Effector memory CD4-positive, alpha-beta T cell (primary cell): Measurements from ENCODE around the gene CAPN5.

Experiments used
- DNase-seq, 3 donors: peaks; one replicate each; pipeline ENCODE4 v3.0.0-alpha.2; 2020
- H3K27ac ChIP-seq: 2 replicates; pipeline ENCODE4 v1.7.0; 2013; ENCODE audit warnings: mild to moderate bottlenecking, low read length, moderate library complexity; ENCODE audit not compliant: insufficient read depth, poor library complexity, severe bottlenecking
- H3K27me3 ChIP-seq: replicated peaks from 2 replicates; pipeline ENCODE4 v1.7.0; 2013; ENCODE audit warnings: mild to moderate bottlenecking, low read length; ENCODE audit not compliant: insufficient read depth, control insufficient read depth, poor library complexity, severe bottlenecking
- H3K36me3 ChIP-seq: 2 replicates; pipeline ENCODE4 v1.7.0; 2013; ENCODE audit warnings: mild to moderate bottlenecking, low read length, moderate library complexity; ENCODE audit not compliant: control insufficient read depth, insufficient read depth
- H3K4me1 ChIP-seq: 2 replicates; pipeline ENCODE4 v1.7.0; 2013; ENCODE audit warnings: low read length, mild to moderate bottlenecking; ENCODE audit not compliant: control insufficient read depth, insufficient read depth, poor library complexity, severe bottlenecking
- H3K4me3 ChIP-seq: 2 replicates; pipeline ENCODE4 v1.7.0; 2013; ENCODE audit warnings: low read length, low read depth, mild to moderate bottlenecking; ENCODE audit not compliant: insufficient read depth, poor library complexity, severe bottlenecking
- H3K9me3 ChIP-seq: 2 replicates; pipeline ENCODE4 v1.7.0; 2013; ENCODE audit warnings: mild to moderate bottlenecking, low read length, moderate library complexity; ENCODE audit not compliant: control insufficient read depth

The CAPN5 gene

GRCh38 chr11:77167111-77167626, 100.4 kb downstream of the CAPN5 start:
- no peaks in the 10 kb centered on the region for H3K9me3 ChIP-seq
- H3K36me3 ChIP-seq: no peaks in the 10 kb centered on the region
- no peaks in the 10 kb centered on the region for H3K4me1 ChIP-seq
- H3K27ac ChIP-seq: no peak overlapping the region
- H3K4me3 ChIP-seq: no peak overlapping the region
- DNase-seq: no peak
- no peaks in the 10 kb centered on the region for H3K27me3 ChIP-seq

- Histone ChIP-seq H3K36me3 (no peaks in the 10 kb centered on the region), H3K9me3 (no peaks in the 10 kb centered on the region), H3K4me3 (no peak overlapping the region), H3K4me1 (no peaks in the 10 kb centered on the region), H3K27me3 (no peaks in the 10 kb centered on the region), H3K27ac (no peak overlapping the region)
- DNase-seq: no peak
These were observed 101.0 kb downstream of the CAPN5 start for GRCh38 chr11:77167791-77168190.

GRCh38 chr11:77170107-77170506, 103.3 kb downstream of the CAPN5 start:
- Histone ChIP-seq H3K27me3 (no peaks in the 10 kb centered on the region), H3K4me3 (no peak overlapping the region), H3K9me3 (no peaks in the 10 kb centered on the region), H3K4me1 (no peaks in the 10 kb centered on the region), H3K36me3 (no peaks in the 10 kb centered on the region), H3K27ac (no peak overlapping the region)
- no peak for DNase-seq

- H3K36me3 ChIP-seq: no peaks in the 10 kb centered on the region
- no peak overlapping the region for H3K27ac ChIP-seq
- H3K4me1 ChIP-seq: no peaks in the 10 kb centered on the region
- no peak overlapping the region for H3K4me3 ChIP-seq
- H3K27me3 ChIP-seq: no peaks in the 10 kb centered on the region
- no peak for DNase-seq
- no peaks in the 10 kb centered on the region for H3K9me3 ChIP-seq
These were observed 104.5 kb downstream of the CAPN5 start for GRCh38 chr11:77171254-77171653.

GRCh38 chr11:77171885-77172665, 105.3 kb downstream of the CAPN5 start:
- no peak overlapping the region for H3K27ac ChIP-seq
- H3K9me3 ChIP-seq: no peaks in the 10 kb centered on the region
- H3K4me3 ChIP-seq: no peak overlapping the region
- no peaks in the 10 kb centered on the region for H3K27me3 ChIP-seq
- no peaks in the 10 kb centered on the region for H3K4me1 ChIP-seq
- no peaks in the 10 kb centered on the region for H3K36me3 ChIP-seq
- DNase-seq: no peak

GRCh38 chr11:77172666-77172982, 105.9 kb downstream of the CAPN5 start:
- no peak for DNase-seq
- H3K36me3 ChIP-seq: no peaks in the 10 kb centered on the region
- no peaks in the 10 kb centered on the region for H3K9me3 ChIP-seq
- H3K4me1 ChIP-seq: no peaks in the 10 kb centered on the region
- H3K4me3 ChIP-seq: no peak overlapping the region
- H3K27ac ChIP-seq: no peak overlapping the region
- no peaks in the 10 kb centered on the region for H3K27me3 ChIP-seq

GRCh38 chr11:77173494-77173893, 106.7 kb downstream of the CAPN5 start:
- Histone ChIP-seq H3K36me3 (no peaks in the 10 kb centered on the region), H3K27me3 (no peaks in the 10 kb centered on the region), H3K4me3 (no peak overlapping the region), H3K9me3 (no peaks in the 10 kb centered on the region), H3K27ac (no peak overlapping the region), H3K4me1 (no peaks in the 10 kb centered on the region)
- DNase-seq: no peak

GRCh38 chr11:77174559-77174958, 107.8 kb downstream of the CAPN5 start:
- DNase-seq: no peak
- no peaks in the 10 kb centered on the region for H3K9me3 ChIP-seq
- no peaks in the 10 kb centered on the region for H3K36me3 ChIP-seq
- H3K27me3 ChIP-seq: no peaks in the 10 kb centered on the region
- no peak overlapping the region for H3K4me3 ChIP-seq
- no peaks in the 10 kb centered on the region for H3K4me1 ChIP-seq
- H3K27ac ChIP-seq: no peak overlapping the region

GRCh38 chr11:77175021-77175842, 108.5 kb downstream of the CAPN5 start:
- no peak overlapping the region for H3K27ac ChIP-seq
- no peak overlapping the region for H3K4me3 ChIP-seq
- DNase-seq: no peak
- no peaks in the 10 kb centered on the region for H3K36me3 ChIP-seq
- no peaks in the 10 kb centered on the region for H3K27me3 ChIP-seq
- no peaks in the 10 kb centered on the region for H3K4me1 ChIP-seq
- no peaks in the 10 kb centered on the region for H3K9me3 ChIP-seq
